Activated T-cell treated with anti-CD3 and anti-CD28 coated beads for 4 hours (primary cell): ENCODE measurements around the gene FKBP7.
"Not testable (repeated sequence)": the region's sequence is repeated elsewhere in the genome, so short reads cannot be mapped to it uniquely, and the experiment has no call there.

Source experiments
- DNase-seq: peaks from one replicate; pipeline ENCODE4 v3.0.0-alpha.2; 2020

FKBP7 gene

GRCh38 chr2:178448968-178449661 lies 29.3 kb downstream of the FKBP7 start:
- no peak for DNase-seq

GRCh38 chr2:178441426-178441825 lies 37.0 kb downstream of the FKBP7 start:
- no peak for DNase-seq

- DNase-seq, result no peak
Measured at GRCh38 chr2:178436662-178437061, 41.7 kb downstream of the FKBP7 start.

GRCh38 chr2:178429336-178429735 lies 49.1 kb downstream of the FKBP7 start:
- DNase-seq, result no peak

GRCh38 chr2:178428396-178428806 lies 50.0 kb downstream of the FKBP7 start:
- no peak for DNase-seq

- no peak for DNase-seq
Measured at GRCh38 chr2:178427458-178427857, 50.9 kb downstream of the FKBP7 start.

GRCh38 chr2:178426388-178426787 lies 52.0 kb downstream of the FKBP7 start:
- DNase-seq, result no peak

GRCh38 chr2:178425255-178425827 lies 53.1 kb downstream of the FKBP7 start:
- no peak for DNase-seq

GRCh38 chr2:178423746-178424145 lies 54.7 kb downstream of the FKBP7 start:
- DNase-seq, result not testable (repeated sequence)

- no peak for DNase-seq
Measured at GRCh38 chr2:178422097-178422496, 56.3 kb downstream of the FKBP7 start.

- DNase-seq, result no peak
Measured at GRCh38 chr2:178420463-178420999, 57.9 kb downstream of the FKBP7 start.

- DNase-seq, result no peak
Measured at GRCh38 chr2:178419123-178419522, 59.3 kb downstream of the FKBP7 start.

GRCh38 chr2:178418426-178418825 lies 60.0 kb downstream of the FKBP7 start:
- DNase-seq, result no peak

GRCh38 chr2:178417916-178418315 lies 60.5 kb downstream of the FKBP7 start:
- DNase-seq, result no peak

- DNase-seq, result no peak
Measured at GRCh38 chr2:178415979-178416378, 62.4 kb downstream of the FKBP7 start.

GRCh38 chr2:178414266-178415247 lies 63.8 kb downstream of the FKBP7 start:
- peak; percentile 57 for DNase-seq
